Stomach (tissue), 4 donors: ENCODE measurements around the gene DNAJC15.

Source experiments
- CTCF ChIP-seq, 7 experiments: fragments of 450-650 bp in 4 of 7; fragments of 200-600 bp in 3 of 7; sonication (generic) in 3 of 7; IDR thresholded peaks; one replicate each; pipeline ENCODE4 v1.5.1; 2016 to 2019; ENCODE audit warnings: antibody characterized with exemption in 7 of 7, control low read depth in 2 of 7, mild to moderate bottlenecking in 1 of 7
- EP300 ChIP-seq: sonication (generic); formaldehyde crosslinking; IDR thresholded peaks from one replicate; pipeline ENCODE4 v1.6.1; 2017; ENCODE audit warnings: antibody characterized with exemption
- POLR2A ChIP-seq, 4 donors: fragments of 450-650 bp; IDR thresholded peaks; one replicate each; pipeline ENCODE4 v1.6.1; 2016; ENCODE audit warnings: antibody characterized with exemption in 4 of 4, control low read depth in 2 of 4, mild to moderate bottlenecking in 1 of 4, moderate library complexity in 1 of 4
- POLR2AphosphoS5 ChIP-seq, 3 donors: sonication (generic); formaldehyde crosslinking; IDR thresholded peaks; one replicate each; pipeline ENCODE4 v1.6.1; 2016; ENCODE audit warnings: antibody characterized with exemption in 3 of 3

- no peak for TF ChIP-seq EP300
- TF ChIP-seq POLR2AphosphoS5 (IDR thresholded peaks at IDR 0.05) = no peak
- TF ChIP-seq CTCF (IDR thresholded peaks at IDR 0.05) = no peak
- TF ChIP-seq POLR2A (IDR thresholded peaks at IDR 0.05) = no peak
These were observed 56.8 kb downstream of the DNAJC15 start for GRCh38 chr13:43080199-43080598.
